Measurements from ENCODE around the gene LHFPL6. TPM values are rescaled to one million over a fixed set of nuclear protein-coding genes. Genes with fewer than 3 reads are reported as not detected.

Gene LHFPL6
- total and polyA plus RNA-seq, 4 donors: 22.7 to 115 (median 36.1) TPM

GRCh38 chr13:39377699-39378098 is 225.3 kb downstream of the LHFPL6 start:
- Histone ChIP-seq H3K4me1 (ENCODE audit: control insufficient read depth in 5 of 5, insufficient read depth in 5 of 5, low read length in 5 of 5) (peaks cover 0 to 17% (median 2%) of the 10 kb centered on the region in 5 donors), H3K27ac (ENCODE audit: low read depth in 1 of 2, low read length in 1 of 2) (no peak overlapping the region)

DNA sequence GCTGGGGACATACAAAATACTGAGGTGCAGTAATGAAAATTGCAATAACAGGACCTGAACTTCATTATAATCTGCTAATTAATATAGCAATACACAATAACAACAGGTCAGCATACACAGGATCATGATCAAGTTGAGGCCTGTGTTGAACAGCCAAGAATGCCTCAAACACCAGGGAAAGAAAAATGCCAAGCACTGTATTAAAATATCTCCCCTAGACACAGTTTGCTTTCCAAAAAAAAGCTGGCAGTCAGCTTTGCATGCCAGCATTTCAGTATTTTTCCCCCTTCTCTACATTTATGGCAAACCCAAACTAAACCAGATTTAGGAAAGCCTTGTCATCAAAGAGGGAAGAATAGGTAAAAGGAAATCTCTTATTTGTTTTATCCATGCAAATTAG is 226.9 kb downstream of the LHFPL6 start:
- Histone ChIP-seq H3K36me3 (ENCODE audit: control insufficient read depth in 4 of 4, insufficient read depth in 4 of 4, low read length in 4 of 4) (no peaks in the 10 kb centered on the region), H3K27me3 (ENCODE audit: control insufficient read depth in 3 of 3, insufficient read depth in 3 of 3, low read length in 2 of 3) (no peaks in the 10 kb centered on the region), H3K4me1 (ENCODE audit: control insufficient read depth in 5 of 5, insufficient read depth in 5 of 5, low read length in 5 of 5) (peaks cover 0 to 13% (median 2%) of the 10 kb centered on the region in 5 donors), H3K4me3 (no peak overlapping the region), H3K9me3 (ENCODE audit: control insufficient read depth in 4 of 4, insufficient read depth in 3 of 4, low read length in 3 of 4) (no peaks in the 10 kb centered on the region), H3K27ac (ENCODE audit: low read depth in 1 of 2, low read length in 1 of 2) (no peak overlapping the region), H3K9ac (ENCODE audit: insufficient read depth in 1 of 2, low read length in 2 of 2) (no peak overlapping the region)
- TF ChIP-seq, protein P1, sequence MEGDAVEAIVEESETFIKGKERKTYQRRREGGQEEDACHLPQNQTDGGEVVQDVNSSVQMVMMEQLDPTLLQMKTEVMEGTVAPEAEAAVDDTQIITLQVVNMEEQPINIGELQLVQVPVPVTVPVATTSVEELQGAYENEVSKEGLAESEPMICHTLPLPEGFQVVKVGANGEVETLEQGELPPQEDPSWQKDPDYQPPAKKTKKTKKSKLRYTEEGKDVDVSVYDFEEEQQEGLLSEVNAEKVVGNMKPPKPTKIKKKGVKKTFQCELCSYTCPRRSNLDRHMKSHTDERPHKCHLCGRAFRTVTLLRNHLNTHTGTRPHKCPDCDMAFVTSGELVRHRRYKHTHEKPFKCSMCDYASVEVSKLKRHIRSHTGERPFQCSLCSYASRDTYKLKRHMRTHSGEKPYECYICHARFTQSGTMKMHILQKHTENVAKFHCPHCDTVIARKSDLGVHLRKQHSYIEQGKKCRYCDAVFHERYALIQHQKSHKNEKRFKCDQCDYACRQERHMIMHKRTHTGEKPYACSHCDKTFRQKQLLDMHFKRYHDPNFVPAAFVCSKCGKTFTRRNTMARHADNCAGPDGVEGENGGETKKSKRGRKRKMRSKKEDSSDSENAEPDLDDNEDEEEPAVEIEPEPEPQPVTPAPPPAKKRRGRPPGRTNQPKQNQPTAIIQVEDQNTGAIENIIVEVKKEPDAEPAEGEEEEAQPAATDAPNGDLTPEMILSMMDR (IDR thresholded peaks at IDR 0.05; ENCODE audit: control extremely low read depth, extremely low read depth): no peak
- ATAC-seq (ENCODE audit: insufficient read depth, low FRiP score) (no peak), DNase-seq (no peak)

More at GRCh38 chr13:39377699-39378098, 225.3 kb downstream of the LHFPL6 start:
- Histone ChIP-seq H3K4me3 (no peak overlapping the region), H3K9ac (ENCODE audit: insufficient read depth in 1 of 2, low read length in 2 of 2) (no peak overlapping the region), H3K36me3 (ENCODE audit: control insufficient read depth in 4 of 4, insufficient read depth in 4 of 4, low read length in 4 of 4) (no peaks in the 10 kb centered on the region), H3K9me3 (ENCODE audit: control insufficient read depth in 4 of 4, insufficient read depth in 3 of 4, low read length in 3 of 4) (no peaks in the 10 kb centered on the region), H3K27me3 (ENCODE audit: control insufficient read depth in 3 of 3, insufficient read depth in 3 of 3, low read length in 2 of 3) (no peaks in the 10 kb centered on the region)
- 79 to 82% methylated on average over 1 of the region's 1 CpG for WGBS, 2 donors
- no peak for DNase-seq
- TF ChIP-seq, protein P1 (IDR thresholded peaks at IDR 0.05; ENCODE audit: control extremely low read depth, extremely low read depth): no peak
- no peak for ATAC-seq (ENCODE audit: insufficient read depth, low FRiP score)

GRCh38 chr13:39375601-39376000 is 227.4 kb downstream of the LHFPL6 start:
- H3K27ac ChIP-seq (ENCODE audit: low read depth in 1 of 2, low read length in 1 of 2): no peak overlapping the region
- H3K9ac ChIP-seq (ENCODE audit: insufficient read depth in 1 of 2, low read length in 2 of 2): no peak overlapping the region
- TF ChIP-seq, protein P1 (IDR thresholded peaks at IDR 0.05; ENCODE audit: control extremely low read depth, extremely low read depth): no peak
- H3K27me3 ChIP-seq (ENCODE audit: control insufficient read depth in 3 of 3, insufficient read depth in 3 of 3, low read length in 2 of 3): no peaks in the 10 kb centered on the region
- ATAC-seq (ENCODE audit: insufficient read depth, low FRiP score) (no peak), DNase-seq (no peak)
- no peak overlapping the region for H3K4me3 ChIP-seq
- no peaks in the 10 kb centered on the region for H3K36me3 ChIP-seq (ENCODE audit: control insufficient read depth in 4 of 4, insufficient read depth in 4 of 4, low read length in 4 of 4)
- 95% methylated on average over 3 of the region's 3 CpGs for WGBS, 2 donors
- peaks cover 0 to 13% (median 2%) of the 10 kb centered on the region in 5 donors for H3K4me1 ChIP-seq (ENCODE audit: control insufficient read depth in 5 of 5, insufficient read depth in 5 of 5, low read length in 5 of 5)
- no peaks in the 10 kb centered on the region for H3K9me3 ChIP-seq (ENCODE audit: control insufficient read depth in 4 of 4, insufficient read depth in 3 of 4, low read length in 3 of 4)

- WGBS, 2 donors: 85 to 92% methylated on average over 3 of the region's 3 CpGs
- no peaks in the 10 kb centered on the region for H3K36me3 ChIP-seq (ENCODE audit: control insufficient read depth in 4 of 4, insufficient read depth in 4 of 4, low read length in 4 of 4)
- no peak overlapping the region for H3K4me3 ChIP-seq
- no peaks in the 10 kb centered on the region for H3K9me3 ChIP-seq (ENCODE audit: control insufficient read depth in 4 of 4, insufficient read depth in 3 of 4, low read length in 3 of 4)
- TF ChIP-seq, protein P1 (IDR thresholded peaks at IDR 0.05; ENCODE audit: control extremely low read depth, extremely low read depth): no peak
- no peak overlapping the region for H3K27ac ChIP-seq (ENCODE audit: low read depth in 1 of 2, low read length in 1 of 2)
- no peak for DNase-seq
- no peak for ATAC-seq (ENCODE audit: insufficient read depth, low FRiP score)
- no peak overlapping the region for H3K9ac ChIP-seq (ENCODE audit: insufficient read depth in 1 of 2, low read length in 2 of 2)
- no peaks in the 10 kb centered on the region for H3K27me3 ChIP-seq (ENCODE audit: control insufficient read depth in 3 of 3, insufficient read depth in 3 of 3, low read length in 2 of 3)
- H3K4me1 ChIP-seq (ENCODE audit: control insufficient read depth in 5 of 5, insufficient read depth in 5 of 5, low read length in 5 of 5): peaks cover 0 to 15% (median 2%) of the 10 kb centered on the region in 5 donors
These were observed 228.2 kb downstream of the LHFPL6 start for GRCh38 chr13:39374741-39375189.

Measured in lung (tissue), 12 donors.